Lung (tissue), 12 donors: ENCODE data around the gene PCDHB11. TPM values are rescaled to one million over a fixed set of nuclear protein-coding genes. Genes with fewer than 3 reads are reported as not detected.
A peak's percentile ranks its signal among the peaks of the same experiment; 100 is the strongest.
"Not testable (repeated sequence)": the region's sequence is repeated elsewhere in the genome, so short reads cannot be mapped to it uniquely, and the experiment has no call there.

Experiments
- ATAC-seq: fragments of 200-7000 bp; cut with Tn5 transposase; one replicate; pipeline ENCODE4 v1.9.1; 2020; ENCODE audit warnings: moderate number of reproducible peaks; ENCODE audit not compliant: insufficient read depth, low FRiP score
- DNase-seq, 3 donors: peaks; one replicate each; pipeline ENCODE4 v3.0.0-alpha.2; 2013 to 2017
- H3K27ac ChIP-seq, 2 donors: one replicate each; pipeline ENCODE4 v1.5.1; 2013; ENCODE audit warnings: mild to moderate bottlenecking in 2 of 2, moderate library complexity in 2 of 2, control low read depth in 1 of 2, inconsistent platforms in 1 of 2, low read depth in 1 of 2, low read length in 1 of 2
- H3K27me3 ChIP-seq, 3 donors: one replicate each; pipeline ENCODE4 v1.5.1; 2013; ENCODE audit warnings: low read length in 2 of 3; ENCODE audit not compliant: control insufficient read depth in 3 of 3, insufficient read depth in 3 of 3
- H3K36me3 ChIP-seq, 4 donors: one replicate each; pipeline ENCODE4 v1.5.1; 2013; ENCODE audit warnings: low read length in 4 of 4, mild to moderate bottlenecking in 1 of 4, moderate library complexity in 1 of 4; ENCODE audit not compliant: control insufficient read depth in 4 of 4, insufficient read depth in 4 of 4
- H3K4me1 ChIP-seq, 5 donors: one replicate each; pipeline ENCODE4 v1.5.1; 2013; ENCODE audit warnings: low read length in 5 of 5, mild to moderate bottlenecking in 2 of 5, moderate library complexity in 1 of 5; ENCODE audit not compliant: control insufficient read depth in 5 of 5, insufficient read depth in 5 of 5
- H3K4me3 ChIP-seq: one replicate; pipeline ENCODE4 v1.5.1; 2013; ENCODE audit warnings: mild to moderate bottlenecking, control low read depth, moderate library complexity
- H3K9ac ChIP-seq, 2 donors: one replicate each; pipeline ENCODE4 v1.5.1; 2013; ENCODE audit warnings: low read length in 2 of 2, control low read depth in 1 of 2; ENCODE audit not compliant: insufficient read depth in 1 of 2
- H3K9me3 ChIP-seq, 4 donors: one replicate each; pipeline ENCODE4 v1.5.1; 2013; ENCODE audit warnings: low read length in 3 of 4, mild to moderate bottlenecking in 1 of 4, moderate library complexity in 1 of 4; ENCODE audit not compliant: control insufficient read depth in 4 of 4, insufficient read depth in 3 of 4
- WGBS, 2 donors: extraction: QIAGEN DNeasy Blood & Tissue Kit; methylation state at CpG; one replicate each; pipeline ENCODE4 v1.1.7; 2013; 5-methylcytosine and 5-hydroxymethylcytosine counted together
- polyA plus RNA-seq, 2 donors: library from polyadenylated mRNA; stranded (reverse); fragments of 200-250 nt; gene quantifications; one replicate each; pipeline ENCODE4 v1.2.1, GENCODE V29; 2013
- total RNA-seq, 2 donors: library from RNA; depleted of rRNA in 1 of 2; stranded (reverse); fragments of >200 nt in 1 of 2; gene quantifications; one replicate each; pipeline ENCODE4 v1.2.1, GENCODE V29; 2014 to 2021
- TF ChIP-seq, protein P1 (sequence below): IDR thresholded peaks from 2 replicates; pipeline ENCODE4 v1.5.1; 2012; ENCODE audit warnings: mild to moderate bottlenecking; ENCODE audit errors: control extremely low read depth, extremely low read depth
- donor health status: control.
- donor health status: control.
- donor health status: Bipolar disorder and iron deficiency.
- donor health status: healthy.
- donor health status: DM: yes; HTN: yes; CAD: no.

PCDHB11 gene
- total and polyA plus RNA-seq, 4 donors: 0.44 to 9.6 (median 1.4) TPM

- TF ChIP-seq, protein P1, sequence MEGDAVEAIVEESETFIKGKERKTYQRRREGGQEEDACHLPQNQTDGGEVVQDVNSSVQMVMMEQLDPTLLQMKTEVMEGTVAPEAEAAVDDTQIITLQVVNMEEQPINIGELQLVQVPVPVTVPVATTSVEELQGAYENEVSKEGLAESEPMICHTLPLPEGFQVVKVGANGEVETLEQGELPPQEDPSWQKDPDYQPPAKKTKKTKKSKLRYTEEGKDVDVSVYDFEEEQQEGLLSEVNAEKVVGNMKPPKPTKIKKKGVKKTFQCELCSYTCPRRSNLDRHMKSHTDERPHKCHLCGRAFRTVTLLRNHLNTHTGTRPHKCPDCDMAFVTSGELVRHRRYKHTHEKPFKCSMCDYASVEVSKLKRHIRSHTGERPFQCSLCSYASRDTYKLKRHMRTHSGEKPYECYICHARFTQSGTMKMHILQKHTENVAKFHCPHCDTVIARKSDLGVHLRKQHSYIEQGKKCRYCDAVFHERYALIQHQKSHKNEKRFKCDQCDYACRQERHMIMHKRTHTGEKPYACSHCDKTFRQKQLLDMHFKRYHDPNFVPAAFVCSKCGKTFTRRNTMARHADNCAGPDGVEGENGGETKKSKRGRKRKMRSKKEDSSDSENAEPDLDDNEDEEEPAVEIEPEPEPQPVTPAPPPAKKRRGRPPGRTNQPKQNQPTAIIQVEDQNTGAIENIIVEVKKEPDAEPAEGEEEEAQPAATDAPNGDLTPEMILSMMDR: no peak
- Histone ChIP-seq H3K27me3 (no peaks in the 10 kb centered on the region), H3K27ac (no peak overlapping the region), H3K4me3 (no peak overlapping the region), H3K4me1 (no peaks in the 10 kb centered on the region), H3K9ac (no peak overlapping the region), H3K36me3 (peaks cover 0 to 4% (median 0%) of the 10 kb centered on the region in 4 donors), H3K9me3 (peaks cover 10 to 54% (median 28%) of the 10 kb centered on the region in 4 donors)
- WGBS, 2 donors: 18 to 20% methylated on average over 32 of the region's 32 CpGs
- no peak for ATAC-seq
- DNase-seq: no peak
Observed at GRCh38 chr5:141236516-141237313, 37.3 kb downstream of the PCDHB11 start.

DNA sequence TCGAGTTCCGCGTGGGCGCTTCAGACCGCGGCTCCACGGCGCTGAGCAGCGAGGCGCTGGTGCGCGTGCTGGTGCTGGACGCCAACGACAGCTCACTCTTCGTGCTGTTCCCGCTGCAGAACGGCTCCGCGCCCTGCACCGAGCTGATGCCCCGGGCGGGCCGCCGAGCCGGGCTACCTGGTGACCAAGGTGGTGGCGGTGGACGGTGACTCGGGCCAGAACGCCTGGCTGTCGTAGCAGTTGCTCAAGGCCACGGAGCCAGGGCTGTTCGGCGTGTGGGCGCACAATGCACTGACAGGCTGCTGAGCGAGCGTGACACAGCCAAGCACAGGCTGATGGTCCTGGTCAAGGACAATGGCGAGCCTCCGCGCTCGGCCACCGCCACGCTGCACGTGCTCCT lies 42.1 kb downstream of the PCDHB11 start:
- H3K9me3 ChIP-seq: peaks cover 6 to 44% (median 29%) of the 10 kb centered on the region in 4 donors
- no peak for DNase-seq
- no peak overlapping the region for H3K4me3 ChIP-seq
- H3K9ac ChIP-seq: no peak overlapping the region
- H3K27me3 ChIP-seq: no peaks in the 10 kb centered on the region
- no peak for ATAC-seq
- no peaks in the 10 kb centered on the region for H3K4me1 ChIP-seq
- WGBS, 2 donors: 23 to 26% methylated on average over 39 to 43 of the region's 43 CpGs
- peaks cover 0 to 7% (median 0%) of the 10 kb centered on the region in 4 donors for H3K36me3 ChIP-seq
- TF ChIP-seq, protein P1: no peak
- no peak overlapping the region for H3K27ac ChIP-seq

DNA sequence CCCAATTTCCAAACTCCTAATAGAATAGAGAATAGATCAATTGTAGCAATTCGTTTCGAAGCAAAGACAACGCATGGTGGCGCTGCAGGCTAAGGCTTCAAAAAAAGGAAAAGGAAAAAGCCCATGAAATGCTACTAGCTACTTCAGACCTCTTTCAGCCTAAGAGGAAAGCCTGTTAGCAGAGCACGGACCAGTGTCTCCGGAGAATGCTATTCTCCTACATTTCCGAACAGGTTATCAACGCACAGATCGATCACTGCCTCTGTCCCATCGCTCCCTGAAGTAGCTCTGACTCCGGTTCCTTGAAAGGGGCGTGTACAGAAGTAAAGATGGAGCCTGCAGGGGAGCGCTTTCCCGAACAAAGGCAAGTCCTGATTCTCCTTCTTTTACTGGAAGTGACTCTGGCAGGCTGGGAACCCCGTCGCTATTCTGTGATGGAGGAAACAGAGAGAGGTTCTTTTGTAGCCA lies 45.9 kb downstream of the PCDHB11 start, which contains the start of gene PCDHB15:
Gene PCDHB15, plus strand, starts transcription at position 146 of the 468 bp plus-strand sequence. Its CDS starts 184 bp downstream, at position 330.
- Histone ChIP-seq H3K27me3 (no peaks in the 10 kb centered on the region), H3K9me3 (peaks cover 5 to 50% (median 30%) of the 10 kb centered on the region in 4 donors), H3K36me3 (peaks cover 0 to 12% (median 1%) of the 10 kb centered on the region in 4 donors), H3K4me3 (peak within 1 kb of the TSS; percentile 13), H3K4me1 (no peaks in the 10 kb centered on the region), H3K9ac (no peak within 1 kb of the TSS), H3K27ac (no peak within 1 kb of the TSS)
- TF ChIP-seq, protein P1: no peak
- DNase-seq (peak; percentile 19 to 54 (median 39)), ATAC-seq (no peak)
- 8 to 11% methylated on average over 16 of the region's 16 CpGs for WGBS, 2 donors

GRCh38 chr5:141246971-141247370 lies 47.5 kb downstream of the PCDHB11 start:
- WGBS, 2 donors: 36% methylated on average over 16 to 34 of the region's 42 CpGs

GRCh38 chr5:141247434-141247833 lies 48.0 kb downstream of the PCDHB11 start:
- not testable (repeated sequence) for DNase-seq, H3K27me3 ChIP-seq, H3K4me3 ChIP-seq

More at GRCh38 chr5:141246971-141247370, 47.5 kb downstream of the PCDHB11 start:
- not testable (repeated sequence) for H3K9ac ChIP-seq, H3K4me3 ChIP-seq, H3K27me3 ChIP-seq, H3K27ac ChIP-seq, ATAC-seq, H3K4me1 ChIP-seq, DNase-seq
- peaks cover 0 to 12% (median 1%) of the 10 kb centered on the region in 4 donors for H3K36me3 ChIP-seq
- H3K9me3 ChIP-seq: peaks cover 5 to 45% (median 35%) of the 10 kb centered on the region in 4 donors

More at GRCh38 chr5:141247434-141247833, 48.0 kb downstream of the PCDHB11 start:
- 46 to 57% methylated on average over 34 of the region's 34 CpGs for WGBS, 2 donors
- peaks cover 0 to 12% (median 1%) of the 10 kb centered on the region in 4 donors for H3K36me3 ChIP-seq
- not testable (repeated sequence) for H3K4me1 ChIP-seq, H3K9ac ChIP-seq, ATAC-seq, H3K27ac ChIP-seq
- H3K9me3 ChIP-seq: peaks cover 5 to 46% (median 36%) of the 10 kb centered on the region in 4 donors
